Thyroid gland (tissue), 4 donors: ENCODE measurements around the gene RPP30. TPM values are rescaled to one million over a fixed set of nuclear protein-coding genes. Genes with fewer than 3 reads are reported as not detected.

Source experiments
- DNase-seq, 2 donors: peaks; one replicate each; pipeline ENCODE4 v3.0.0-alpha.2; 2019
- H3K27ac ChIP-seq, 3 donors: fragments of 200-600 bp; sonication (generic); 1 replicate in 2 of 3; 2 replicates in 1 of 3; pipeline ENCODE4 v1.5.1; 2016 to 2019; ENCODE audit warnings: mild to moderate bottlenecking in 1 of 3, moderate library complexity in 1 of 3
- H3K27me3 ChIP-seq: fragments of 200-600 bp; sonication (generic); one replicate; pipeline ENCODE4 v1.5.1; 2019
- H3K36me3 ChIP-seq, 2 donors: fragments of 200-600 bp; sonication (generic); one replicate each; pipeline ENCODE4 v1.5.1; 2016 to 2019
- H3K4me1 ChIP-seq, 2 donors: fragments of 200-600 bp; sonication (generic); one replicate each; pipeline ENCODE4 v1.5.1; 2017 to 2019
- H3K4me3 ChIP-seq, 3 donors: fragments of 200-600 bp; sonication (generic); replicated peaks in 1 of 3; 1 replicate in 2 of 3; 2 replicates in 1 of 3; pipeline ENCODE4 v1.5.1; 2016; ENCODE audit warnings: mild to moderate bottlenecking in 1 of 3
- H3K9me3 ChIP-seq: fragments of 200-600 bp; sonication (generic); one replicate; pipeline ENCODE4 v1.5.1; 2017
- CTCF ChIP-seq, 6 experiments: fragments of 200-600 bp in 3 of 6; fragments of 450-650 bp in 3 of 6; sonication (generic) in 3 of 6; IDR thresholded peaks; one replicate each; pipeline ENCODE4 v1.5.1; 2016 to 2019; ENCODE audit warnings: antibody characterized with exemption in 6 of 6, mild to moderate bottlenecking in 2 of 6, inconsistent platforms in 1 of 6, moderate library complexity in 1 of 6
- POLR2A ChIP-seq, 2 donors: fragments of 450-650 bp; IDR thresholded peaks; one replicate each; pipeline ENCODE4 v1.6.1; 2017; ENCODE audit warnings: antibody characterized with exemption in 2 of 2, mild to moderate bottlenecking in 2 of 2, moderate library complexity in 1 of 2
- WGBS, 2 donors: methylation state at CpG; one replicate each; pipeline ENCODE4 v1.1.5; 2017; 5-methylcytosine and 5-hydroxymethylcytosine counted together
- intact Hi-C: fragments of 100-400 bp; cut with DNase I; formaldehyde crosslinking; loops from one replicate; pipeline ENCODE4 v1.15.1; 2023
- total RNA-seq, 4 donors: library from RNA; depleted of rRNA; stranded (reverse); fragments of >200 nt; gene quantifications; one replicate each; pipeline ENCODE4 v1.2.3, GENCODE V29; 2016

Gene RPP30
- total RNA-seq, 4 donors from 2014 or later: 20.4 to 62.6 (median 36.3) TPM

- Histone ChIP-seq H3K9me3 (no peaks in the 10 kb centered on the region), H3K36me3 (peaks cover 19 to 27% of the 10 kb centered on the region in 2 donors), H3K4me3 (no peak overlapping the region), H3K4me1 (no peaks in the 10 kb centered on the region), H3K27me3 (no peaks in the 10 kb centered on the region), H3K27ac (no peak overlapping the region)
- 80 to 91% methylated on average over 3 of the region's 3 CpGs for WGBS, 2 donors
- intact Hi-C loops: no loop called here
- TF ChIP-seq CTCF (IDR thresholded peaks at IDR 0.05) (no peak), POLR2A (IDR thresholded peaks at IDR 0.05) (no peak)
- DNase-seq: no peak
Observed at GRCh38 chr10:90884431-90884830, 12.7 kb downstream of the RPP30 start.

GRCh38 chr10:90885176-90885575, 13.4 kb downstream of the RPP30 start:
- no peaks in the 10 kb centered on the region for H3K27me3 ChIP-seq
- 96 to 97% methylated on average over 1 of the region's 1 CpG for WGBS, 2 donors

GRCh38 chr10:90887555-90887954, 15.8 kb downstream of the RPP30 start:
- peaks cover 22 to 28% of the 10 kb centered on the region in 2 donors for H3K36me3 ChIP-seq

More at GRCh38 chr10:90885176-90885575, 13.4 kb downstream of the RPP30 start:
- Histone ChIP-seq H3K27ac (no peak overlapping the region), H3K9me3 (no peaks in the 10 kb centered on the region), H3K4me1 (no peaks in the 10 kb centered on the region), H3K36me3 (peaks cover 19 to 27% of the 10 kb centered on the region in 2 donors), H3K4me3 (no peak overlapping the region)
- no peak for TF ChIP-seq POLR2A (IDR thresholded peaks at IDR 0.05)
- no peak for DNase-seq
- intact Hi-C loops: no loop called here

GRCh38 chr10:90888387-90888786, 16.6 kb downstream of the RPP30 start:
- no peaks in the 10 kb centered on the region for H3K9me3 ChIP-seq
- H3K4me1 ChIP-seq: no peaks in the 10 kb centered on the region
- H3K36me3 ChIP-seq: peaks cover 22 to 31% of the 10 kb centered on the region in 2 donors
- no peaks in the 10 kb centered on the region for H3K27me3 ChIP-seq
- DNase-seq: no peak
- intact Hi-C loops: no loop called here
- H3K27ac ChIP-seq: no peak overlapping the region
- TF ChIP-seq CTCF (IDR thresholded peaks at IDR 0.05) (no peak), POLR2A (IDR thresholded peaks at IDR 0.05) (no peak)
- WGBS, 2 donors: 95 to 97% methylated on average over 6 of the region's 6 CpGs
- no peak overlapping the region for H3K4me3 ChIP-seq

More at GRCh38 chr10:90887555-90887954, 15.8 kb downstream of the RPP30 start:
- H3K27ac ChIP-seq: no peak overlapping the region
- intact Hi-C loops: no loop called here
- 95% methylated on average over 6 of the region's 6 CpGs for WGBS, 2 donors
- TF ChIP-seq CTCF (IDR thresholded peaks at IDR 0.05) (no peak), POLR2A (IDR thresholded peaks at IDR 0.05) (no peak)
- DNase-seq: no peak
- no peaks in the 10 kb centered on the region for H3K9me3 ChIP-seq
- no peaks in the 10 kb centered on the region for H3K4me1 ChIP-seq
- H3K4me3 ChIP-seq: no peak overlapping the region
- no peaks in the 10 kb centered on the region for H3K27me3 ChIP-seq

- TF ChIP-seq POLR2A (IDR thresholded peaks at IDR 0.05): no peak
- no peak for TF ChIP-seq CTCF (IDR thresholded peaks at IDR 0.05)
- Histone ChIP-seq H3K9me3 (no peaks in the 10 kb centered on the region), H3K4me3 (no peak overlapping the region), H3K27me3 (no peaks in the 10 kb centered on the region), H3K36me3 (peaks cover 27 to 31% of the 10 kb centered on the region in 2 donors), H3K4me1 (no peaks in the 10 kb centered on the region), H3K27ac (no peak overlapping the region)
- 90 to 95% methylated on average over 1 of the region's 1 CpG for WGBS, 2 donors
- intact Hi-C loops: no loop called here
- DNase-seq: no peak
Observed at GRCh38 chr10:90889636-90890035, 17.9 kb downstream of the RPP30 start.

GRCh38 chr10:90890347-90890746, 18.6 kb downstream of the RPP30 start:
- no peaks in the 10 kb centered on the region for H3K27me3 ChIP-seq

More at GRCh38 chr10:90890347-90890746, 18.6 kb downstream of the RPP30 start:
- intact Hi-C loops: no loop called here
- Histone ChIP-seq H3K4me1 (no peaks in the 10 kb centered on the region), H3K27ac (no peak overlapping the region), H3K9me3 (no peaks in the 10 kb centered on the region), H3K36me3 (peaks cover 27 to 31% of the 10 kb centered on the region in 2 donors), H3K4me3 (no peak overlapping the region)
- TF ChIP-seq POLR2A (IDR thresholded peaks at IDR 0.05): no peak
- TF ChIP-seq CTCF (IDR thresholded peaks at IDR 0.05): no peak
- WGBS, 2 donors: 90 to 95% methylated on average over 2 of the region's 2 CpGs
- no peak for DNase-seq
